Astrocyte of the spinal cord (primary cell): ENCODE results near the gene CDK14.
A peak's percentile ranks its signal among the peaks of the same experiment; 100 is the strongest.

Experiments
- DNase-seq: peaks from one replicate; pipeline ENCODE4 v3.0.0; 2011; ENCODE audit warnings: low read depth, low spot score
- H3K4me3 ChIP-seq: 2 replicates; pipeline ENCODE4 v1.5.1; 2011; ENCODE audit warnings: low read depth, mild to moderate bottlenecking, low read length, moderate library complexity
- CTCF ChIP-seq: IDR thresholded peaks from 2 replicates; pipeline ENCODE4 v1.5.1; 2012; ENCODE audit warnings: low read depth, mild to moderate bottlenecking, low read length, inconsistent platforms
- in situ Hi-C: cut with HindIII; loops from 2 replicates; pipeline ENCODE4 v1.10.0; 2017; ENCODE audit warnings: low sequenced_read_pairs

CDK14 gene

GRCh38 chr7:90602303-90602702 lies 6.2 kb downstream of the CDK14 start:
- no peak overlapping the region for H3K4me3 ChIP-seq
- in situ Hi-C loops, result no loop called here
- TF ChIP-seq CTCF, result no peak
- no peak for DNase-seq

- TF ChIP-seq CTCF, result no peak
- DNase-seq, result no peak
- H3K4me3 ChIP-seq, result no peak overlapping the region
- in situ Hi-C loops, result no loop called here
These were observed 7.2 kb downstream of the CDK14 start for GRCh38 chr7:90603346-90603745.

DNA sequence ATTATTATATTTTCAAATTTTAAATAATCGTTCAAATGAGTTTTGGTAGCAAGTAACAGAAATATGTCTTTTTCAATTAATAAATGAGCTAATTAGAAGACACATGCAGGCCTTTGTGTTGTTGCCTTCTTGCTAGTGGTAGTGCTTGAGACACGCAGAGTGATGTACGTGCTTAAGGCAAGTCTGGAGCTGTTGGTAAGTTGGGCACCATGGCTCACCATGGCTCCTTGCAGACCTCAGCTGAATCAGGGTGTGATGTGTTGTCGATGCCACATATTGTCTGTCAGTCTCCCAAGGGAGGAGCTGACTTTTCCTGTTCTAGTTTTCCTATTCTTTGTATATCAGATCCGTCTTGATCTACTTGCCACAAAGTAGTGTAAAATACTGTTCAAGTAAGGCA lies 8.3 kb downstream of the CDK14 start:
- H3K4me3 ChIP-seq, result no peak overlapping the region
- in situ Hi-C loops, result no loop called here

DNA sequence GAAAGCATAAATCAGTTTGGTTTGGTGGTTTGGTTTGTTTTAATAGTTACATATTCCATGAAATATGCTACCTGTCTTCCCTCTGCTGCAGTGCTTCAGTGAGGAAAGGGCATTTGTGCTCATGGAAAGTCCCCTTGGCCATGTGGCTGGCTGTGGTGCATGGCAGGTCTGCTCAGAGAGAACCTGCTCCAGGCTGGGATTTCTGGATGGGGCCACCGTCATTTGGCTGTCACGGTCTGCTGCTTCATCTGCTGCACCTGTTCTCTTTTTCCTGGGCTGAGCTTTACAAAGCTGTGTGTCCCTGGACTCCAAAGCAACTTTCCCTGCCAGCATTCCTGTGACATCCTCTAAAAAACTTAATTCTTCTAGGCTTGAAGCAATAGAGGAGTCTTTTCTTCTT lies 8.9 kb downstream of the CDK14 start:
- in situ Hi-C loops, result no loop called here
- no peak for DNase-seq
- no peak for TF ChIP-seq CTCF
- no peak overlapping the region for H3K4me3 ChIP-seq

More for the DNA sequence above, 8.3 kb downstream of the CDK14 start:
- DNase-seq, result no peak
- TF ChIP-seq CTCF, result no peak

- TF ChIP-seq CTCF, result no peak
- no peak for DNase-seq
- H3K4me3 ChIP-seq, result no peak overlapping the region
- in situ Hi-C loops, result no loop called here
These were observed 11.1 kb downstream of the CDK14 start for GRCh38 chr7:90607196-90607595.

DNA sequence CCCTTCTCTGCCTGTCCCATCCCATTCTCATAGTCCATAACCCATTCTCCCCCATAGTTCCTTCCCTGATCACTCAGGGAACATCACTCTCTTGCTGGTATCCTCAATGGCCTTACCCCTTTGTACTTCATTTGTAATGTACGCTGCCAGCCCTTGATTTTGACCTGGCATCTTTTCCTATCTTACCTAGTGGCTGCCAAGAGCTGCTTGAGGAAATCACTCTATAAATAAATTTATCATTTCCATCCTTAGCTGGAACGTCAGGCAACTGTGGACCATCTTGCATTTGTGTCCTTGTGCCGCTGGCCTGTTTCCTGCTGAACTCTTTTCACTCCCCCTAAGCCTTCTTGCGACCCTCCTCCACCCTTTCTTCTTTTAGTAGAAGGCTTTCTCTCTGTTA lies 14.0 kb downstream of the CDK14 start:
- in situ Hi-C loops, result no loop called here
- H3K4me3 ChIP-seq, result no peak overlapping the region
- DNase-seq, result no peak
- no peak for TF ChIP-seq CTCF

GRCh38 chr7:90611115-90611514 lies 15.0 kb downstream of the CDK14 start:
- no peak overlapping the region for H3K4me3 ChIP-seq
- no peak for TF ChIP-seq CTCF
- DNase-seq, result peak; percentile 8
- in situ Hi-C loops, result no loop called here
